Aorta (tissue), 5 donors: Measurements from ENCODE around the gene CELF1. TPM values are rescaled to one million over a fixed set of nuclear protein-coding genes. Genes with fewer than 3 reads are reported as not detected.
A peak's percentile ranks its signal among the peaks of the same experiment; 100 is the strongest.

Experiments
- ATAC-seq: fragments of 200-7000 bp; cut with Tn5 transposase; one replicate; pipeline ENCODE4 v1.9.1; 2022; ENCODE audit warnings: moderate library complexity; ENCODE audit not compliant: low FRiP score
- DNase-seq, 2 donors: peaks; one replicate each; pipeline ENCODE4 v3.0.0-alpha.2; 2020
- H3K27ac ChIP-seq, 2 donors: one replicate each; pipeline ENCODE4 v1.5.1; 2013; ENCODE audit warnings: low read length in 2 of 2, mild to moderate bottlenecking in 2 of 2, moderate library complexity in 2 of 2, control low read depth in 1 of 2, inconsistent platforms in 1 of 2, low read depth in 1 of 2
- H3K27me3 ChIP-seq, 2 donors: one replicate each; pipeline ENCODE4 v1.6.1; 2013; ENCODE audit warnings: control low read depth in 1 of 2, low read length in 1 of 2, mild to moderate bottlenecking in 1 of 2, moderate library complexity in 1 of 2; ENCODE audit not compliant: insufficient read depth in 2 of 2, control insufficient read depth in 1 of 2
- H3K36me3 ChIP-seq, 2 donors: one replicate each; pipeline ENCODE4 v1.6.1; 2013; ENCODE audit warnings: control low read depth in 1 of 2, low read length in 1 of 2, mild to moderate bottlenecking in 1 of 2; ENCODE audit not compliant: insufficient read depth in 2 of 2, control insufficient read depth in 1 of 2
- H3K4me1 ChIP-seq, 2 donors: one replicate each; pipeline ENCODE4 v1.6.1; 2013; ENCODE audit warnings: low read length in 2 of 2, control low read depth in 1 of 2, mild to moderate bottlenecking in 1 of 2, moderate library complexity in 1 of 2; ENCODE audit not compliant: insufficient read depth in 2 of 2, control insufficient read depth in 1 of 2
- H3K4me3 ChIP-seq, 2 donors: one replicate each; pipeline ENCODE4 v1.5.1; 2013; ENCODE audit warnings: low read length in 2 of 2, control low read depth in 1 of 2, mild to moderate bottlenecking in 1 of 2
- H3K9me3 ChIP-seq: one replicate; pipeline ENCODE4 v1.6.1; 2013; ENCODE audit warnings: mild to moderate bottlenecking, low read length; ENCODE audit not compliant: control insufficient read depth
- WGBS, 2 donors: extraction: QIAGEN DNeasy Blood & Tissue Kit; methylation state at CpG; one replicate each; pipeline ENCODE4 v1.1.7; 2013; 5-methylcytosine and 5-hydroxymethylcytosine counted together
- intact Hi-C, 2 donors: fragments of 100-400 bp; cut with DNase I; formaldehyde crosslinking; loops; one replicate each; pipeline versions ENCODE4 v1.14.2 to v1.15.0; 2022
- polyA plus RNA-seq, 2 donors: library from polyadenylated mRNA; stranded (reverse); fragments of 200-250 nt; gene quantifications; one replicate each; pipeline ENCODE4 v1.2.3, GENCODE V29; 2013
- total RNA-seq, 2 donors: library from RNA; stranded (reverse); fragmentation: NEBNext Ultra II Directional; extraction: Animal tissue kit (Norgen Biotek cat#: 25700); gene quantifications; one replicate each; pipeline ENCODE4 v1.2.1, GENCODE V29; 2021
- donor health status: healthy with polysubstance abuse.
- donor health status: Bipolar disorder and iron deficiency.
- donor health status: DM: no; HTN: no; CAD: no.
- donor health status: DM: no; HTN: no; CAD: no.
- donor health status: DM: yes; HTN: yes; CAD: no.

CELF1 gene
- total and polyA plus RNA-seq, 4 donors = 11.3 to 114 (median 58.1) TPM

DNA sequence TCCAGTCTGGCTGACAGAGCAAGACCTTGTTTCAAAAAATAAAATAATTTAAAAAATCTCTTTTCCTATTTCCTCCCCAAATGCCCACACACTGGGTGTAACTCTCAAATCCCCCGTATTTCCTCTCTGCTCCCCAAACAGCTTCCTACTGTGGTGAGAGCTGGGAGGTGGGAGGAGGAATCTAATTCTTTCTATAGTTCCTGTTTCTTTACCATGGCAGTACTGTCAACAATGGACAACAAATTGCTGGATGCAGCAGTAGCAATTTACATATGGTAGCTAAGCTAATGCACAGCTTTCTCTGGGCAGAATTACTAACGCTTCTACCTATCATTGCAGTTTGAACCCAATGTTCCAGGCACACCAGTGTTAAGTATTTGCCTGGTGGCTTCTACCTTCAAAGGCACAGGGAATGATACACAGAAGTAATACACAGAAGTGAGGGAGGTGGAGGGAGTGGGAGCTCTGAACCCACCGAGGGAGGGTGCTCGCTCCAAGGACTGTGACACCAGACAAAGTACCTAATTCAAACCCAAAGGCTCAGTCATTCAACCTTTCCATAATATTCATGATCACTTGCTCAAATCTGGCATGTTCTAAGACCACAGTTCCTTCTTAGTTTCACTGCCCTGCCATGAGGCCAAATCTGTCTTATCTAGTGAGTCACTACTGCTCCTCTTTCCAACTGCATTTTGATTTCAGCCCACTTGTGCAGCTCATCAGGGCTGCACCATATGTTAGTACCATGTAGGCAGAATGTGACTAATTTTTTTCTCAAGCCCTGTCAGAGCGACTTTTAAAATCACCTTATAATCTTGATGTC lies 37.9 kb downstream of the CELF1 start:
- H3K4me3 ChIP-seq = no peak overlapping the region
- peaks cover 5 to 19% of the 10 kb centered on the region in 2 donors for H3K4me1 ChIP-seq
- 81 to 89% methylated on average over 5 of the region's 5 CpGs for WGBS, 2 donors
- intact Hi-C loops = loop anchor here in 1 of 2 donors (5.0 kb wide), 1 partner anchor 32 kb away; no protein-coding TSS in a partner anchor
- H3K9me3 ChIP-seq = no peaks in the 10 kb centered on the region
- H3K27ac ChIP-seq = peak overlapping the region; percentile 12 to 27
- no peaks in the 10 kb centered on the region for H3K36me3 ChIP-seq
- DNase-seq (no peak), ATAC-seq (no peak)
- no peaks in the 10 kb centered on the region for H3K27me3 ChIP-seq

DNA sequence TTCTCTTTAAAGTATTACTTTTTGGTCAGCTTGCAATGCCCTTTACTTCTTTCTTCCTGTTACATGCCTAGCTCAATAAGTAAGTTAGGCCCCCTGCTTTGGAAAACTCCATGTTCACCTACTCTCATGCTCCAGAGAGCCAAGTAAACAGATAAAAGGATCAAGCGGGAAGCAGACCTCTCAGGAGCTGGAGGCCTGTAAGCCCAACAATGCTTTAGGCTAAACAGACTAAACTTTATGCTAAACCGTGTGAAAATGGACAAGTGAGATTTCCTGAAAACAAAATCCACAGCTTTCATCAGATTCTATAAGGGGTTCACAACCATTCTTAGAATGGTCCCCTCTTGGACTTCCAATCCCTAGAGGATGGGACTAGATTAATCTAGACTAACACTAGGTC lies 40.2 kb downstream of the CELF1 start:
- Histone ChIP-seq H3K27ac (peak overlapping the region; percentile 43 to 59), H3K4me3 (no peak overlapping the region), H3K36me3 (no peaks in the 10 kb centered on the region), H3K27me3 (no peaks in the 10 kb centered on the region), H3K4me1 (peaks cover 2 to 9% of the 10 kb centered on the region in 2 donors), H3K9me3 (no peaks in the 10 kb centered on the region)
- DNase-seq = no peak
- no peak for ATAC-seq
- intact Hi-C loops = loop anchor here in 1 of 2 donors (5.0 kb wide), 1 partner anchor 35 kb away; no protein-coding TSS in a partner anchor
- 42 to 50% methylated on average over 2 of the region's 2 CpGs for WGBS, 2 donors

DNA sequence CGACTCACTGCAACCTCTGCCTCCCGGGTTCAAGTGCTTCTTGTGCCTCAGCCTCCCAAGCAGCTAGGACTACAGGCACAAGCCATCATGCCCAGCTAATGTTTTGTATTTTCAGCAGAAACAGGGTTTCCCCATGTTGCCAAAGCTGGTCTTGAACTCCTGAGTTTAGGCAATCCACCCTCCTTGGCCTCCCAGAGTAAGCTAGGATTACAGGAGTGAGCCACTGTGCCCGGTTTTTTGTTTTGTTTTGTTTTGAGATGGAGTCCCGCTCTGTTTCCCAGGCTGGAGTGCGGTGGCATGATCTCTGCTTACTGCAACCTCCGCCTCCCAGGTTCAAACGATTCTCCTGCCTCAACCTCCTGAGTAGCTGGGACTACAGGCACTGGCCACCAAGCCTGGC lies 41.0 kb downstream of the CELF1 start:
- peak overlapping the region in 1 of 2 donors; percentile 28 for H3K27ac ChIP-seq

DNA sequence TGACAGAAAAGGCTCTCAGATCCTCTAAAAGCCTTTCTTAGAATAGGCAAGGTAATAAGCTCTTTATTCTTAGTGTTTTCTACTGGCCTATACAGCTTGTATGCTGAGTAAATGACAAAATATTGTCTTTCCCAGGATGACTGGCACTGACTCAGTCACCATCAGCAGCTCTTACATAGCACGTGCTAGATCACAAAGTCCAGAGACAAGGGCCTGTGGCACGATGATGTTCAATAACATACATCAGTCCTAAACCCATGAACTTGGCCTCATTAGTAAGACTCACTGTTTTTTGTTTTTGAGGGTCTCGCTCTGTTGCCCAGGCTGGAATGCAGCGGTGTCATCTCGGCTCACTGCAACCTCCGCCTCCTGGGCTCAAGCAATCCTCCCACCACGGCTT lies 42.7 kb downstream of the CELF1 start:
- WGBS, 2 donors = 90 to 92% methylated on average over 7 of the region's 7 CpGs
- H3K27me3 ChIP-seq = no peaks in the 10 kb centered on the region
- ATAC-seq (no peak), DNase-seq (no peak)
- peaks cover 6 to 15% of the 10 kb centered on the region in 2 donors for H3K4me1 ChIP-seq
- H3K4me3 ChIP-seq = no peak overlapping the region
- intact Hi-C loops = loop anchor here in 1 of 2 donors (5.0 kb wide), 1 partner anchor 37 kb away; no protein-coding TSS in a partner anchor
- H3K36me3 ChIP-seq = no peaks in the 10 kb centered on the region
- no peaks in the 10 kb centered on the region for H3K9me3 ChIP-seq
- no peak overlapping the region for H3K27ac ChIP-seq

More for the DNA sequence above, 41.0 kb downstream of the CELF1 start:
- WGBS, 2 donors = 76 to 80% methylated on average over 7 of the region's 7 CpGs
- Histone ChIP-seq H3K4me3 (no peak overlapping the region), H3K27me3 (no peaks in the 10 kb centered on the region), H3K4me1 (peaks cover 2 to 14% of the 10 kb centered on the region in 2 donors), H3K9me3 (no peaks in the 10 kb centered on the region), H3K36me3 (no peaks in the 10 kb centered on the region)
- intact Hi-C loops = loop anchor here in 1 of 2 donors (5.0 kb wide), 1 partner anchor 35 kb away; no protein-coding TSS in a partner anchor
- ATAC-seq (no peak), DNase-seq (no peak)

DNA sequence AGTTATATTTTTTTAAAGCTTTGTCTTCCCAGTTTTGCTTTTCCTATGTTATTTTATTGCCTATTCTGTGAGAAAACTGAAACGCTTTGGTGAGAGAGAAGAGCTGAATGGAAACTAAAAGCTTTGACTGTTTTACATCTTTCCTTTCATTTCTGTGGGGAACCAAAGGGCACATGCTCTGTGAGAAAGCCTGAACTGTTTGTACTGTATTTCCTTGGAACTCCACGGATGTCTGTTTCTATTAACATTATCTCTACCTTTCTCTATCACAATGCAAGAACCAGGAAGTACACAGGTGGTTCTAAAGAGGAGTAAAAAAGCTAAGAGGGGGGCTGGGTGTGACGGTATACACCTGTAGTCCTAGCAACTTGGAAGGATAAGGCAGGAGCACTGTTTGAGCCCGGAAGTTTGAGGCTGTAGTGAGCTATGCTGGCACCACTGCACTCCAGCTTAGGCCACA lies 43.8 kb downstream of the CELF1 start:
- H3K27ac ChIP-seq = no peak overlapping the region
- intact Hi-C loops = loop anchor here in 1 of 2 donors (5.0 kb wide), 2 partner anchors 33 to 37 kb away; no protein-coding TSS in a partner anchor
- H3K36me3 ChIP-seq = no peaks in the 10 kb centered on the region
- no peak overlapping the region for H3K4me3 ChIP-seq
- peaks cover 4 to 12% of the 10 kb centered on the region in 2 donors for H3K4me1 ChIP-seq
- WGBS, 2 donors = 61 to 63% methylated on average over 4 of the region's 4 CpGs
- ATAC-seq (no peak), DNase-seq (no peak)
- no peaks in the 10 kb centered on the region for H3K9me3 ChIP-seq
- H3K27me3 ChIP-seq = no peaks in the 10 kb centered on the region

DNA sequence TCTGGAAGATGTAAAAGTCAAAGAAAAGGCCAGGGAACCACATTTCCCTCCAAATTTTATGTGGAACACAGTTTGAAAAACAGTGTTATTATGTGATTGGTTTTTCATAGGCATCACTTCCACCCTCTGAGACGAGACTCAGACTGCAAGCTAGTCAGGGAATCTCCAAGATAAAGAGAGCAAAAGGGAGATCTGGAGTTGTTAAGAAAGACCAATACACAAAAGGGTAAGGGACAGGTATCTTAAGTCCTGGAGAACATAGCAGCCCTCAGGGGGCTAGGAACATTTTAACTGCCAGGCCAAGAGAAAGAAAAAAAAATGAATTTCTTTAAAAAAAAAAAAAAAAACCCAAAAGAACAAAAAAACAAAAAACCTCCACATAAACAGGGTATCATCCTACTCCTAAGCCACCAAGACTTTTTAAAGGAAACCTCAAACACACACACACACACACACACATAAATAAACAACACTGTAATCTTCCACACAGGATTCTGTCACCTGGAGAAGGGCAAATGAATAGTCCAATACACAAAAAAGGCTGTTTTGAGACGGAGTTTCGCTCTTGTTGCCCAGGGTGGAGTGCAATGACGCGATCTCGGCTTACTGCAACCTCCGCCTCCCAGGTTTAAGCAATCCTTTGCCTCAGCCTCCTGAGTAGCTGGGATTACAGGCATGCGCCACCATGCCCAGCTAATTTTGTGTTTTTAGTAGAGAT lies 44.5 kb downstream of the CELF1 start:
- DNase-seq = no peak
- intact Hi-C loops = loop anchor here in 1 of 2 donors (5.0 kb wide), 2 partner anchors 34 to 36 kb away; no protein-coding TSS in a partner anchor
- Histone ChIP-seq H3K4me3 (no peak overlapping the region), H3K27ac (no peak overlapping the region), H3K36me3 (no peaks in the 10 kb centered on the region), H3K9me3 (no peaks in the 10 kb centered on the region), H3K4me1 (peaks cover 4 to 12% of the 10 kb centered on the region in 2 donors), H3K27me3 (no peaks in the 10 kb centered on the region)
- ATAC-seq = no peak
- WGBS, 2 donors = 92% methylated on average over 8 of the region's 8 CpGs

DNA sequence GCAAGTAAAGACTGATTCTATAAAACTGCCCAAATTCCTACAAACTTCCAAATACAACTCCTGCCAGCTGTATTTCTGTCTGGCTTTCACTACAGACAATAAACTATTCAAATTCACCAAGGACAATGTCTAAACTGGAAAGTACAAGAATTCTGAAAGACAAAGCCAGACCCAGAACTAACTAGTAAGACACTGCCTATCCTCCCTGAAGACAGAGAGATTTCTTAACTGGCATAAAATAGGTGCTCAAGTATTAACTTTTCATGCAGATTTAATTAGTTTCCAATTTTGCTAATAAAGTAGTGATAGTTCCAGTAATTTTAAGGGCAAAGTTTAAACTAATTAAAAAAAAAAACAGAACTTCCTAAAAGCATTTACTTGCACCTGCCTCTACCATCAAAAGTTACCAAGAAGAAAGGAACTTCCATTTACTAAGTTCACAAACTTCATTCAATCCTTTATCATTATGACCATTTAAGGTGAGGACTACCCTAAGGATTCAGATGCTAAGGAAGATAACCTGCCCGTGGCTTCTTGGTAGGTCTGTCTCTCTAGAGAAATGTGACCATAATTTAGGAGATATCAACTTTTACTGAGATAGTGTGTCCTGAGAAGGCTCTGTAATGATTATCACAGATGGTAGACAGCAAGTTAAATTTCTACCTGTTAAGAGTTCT lies 45.2 kb downstream of the CELF1 start:
- intact Hi-C loops = loop anchor here in 1 of 2 donors (5.0 kb wide), 2 partner anchors 35 kb away; no protein-coding TSS in a partner anchor

More for the DNA sequence above, 45.2 kb downstream of the CELF1 start:
- H3K4me1 ChIP-seq = peaks cover 4 to 11% of the 10 kb centered on the region in 2 donors
- H3K9me3 ChIP-seq = no peaks in the 10 kb centered on the region
- 46 to 52% methylated on average over 1 of the region's 1 CpG for WGBS, 2 donors
- DNase-seq (no peak), ATAC-seq (no peak)
- H3K27me3 ChIP-seq = no peaks in the 10 kb centered on the region
- no peak overlapping the region for H3K27ac ChIP-seq
- no peaks in the 10 kb centered on the region for H3K36me3 ChIP-seq
- no peak overlapping the region for H3K4me3 ChIP-seq
